NCI-H774 (cell line): Measurements from ENCODE around the gene PLPP7.
"Not testable (repeated sequence)": the region's sequence is repeated elsewhere in the genome, so short reads cannot be mapped to it uniquely, and the experiment has no call there.

Experiments used
- DNase-seq: peaks from one replicate; lab custom pipeline; 2025; lab: John Stamatoyannopoulos, UW

PLPP7 gene

DNA sequence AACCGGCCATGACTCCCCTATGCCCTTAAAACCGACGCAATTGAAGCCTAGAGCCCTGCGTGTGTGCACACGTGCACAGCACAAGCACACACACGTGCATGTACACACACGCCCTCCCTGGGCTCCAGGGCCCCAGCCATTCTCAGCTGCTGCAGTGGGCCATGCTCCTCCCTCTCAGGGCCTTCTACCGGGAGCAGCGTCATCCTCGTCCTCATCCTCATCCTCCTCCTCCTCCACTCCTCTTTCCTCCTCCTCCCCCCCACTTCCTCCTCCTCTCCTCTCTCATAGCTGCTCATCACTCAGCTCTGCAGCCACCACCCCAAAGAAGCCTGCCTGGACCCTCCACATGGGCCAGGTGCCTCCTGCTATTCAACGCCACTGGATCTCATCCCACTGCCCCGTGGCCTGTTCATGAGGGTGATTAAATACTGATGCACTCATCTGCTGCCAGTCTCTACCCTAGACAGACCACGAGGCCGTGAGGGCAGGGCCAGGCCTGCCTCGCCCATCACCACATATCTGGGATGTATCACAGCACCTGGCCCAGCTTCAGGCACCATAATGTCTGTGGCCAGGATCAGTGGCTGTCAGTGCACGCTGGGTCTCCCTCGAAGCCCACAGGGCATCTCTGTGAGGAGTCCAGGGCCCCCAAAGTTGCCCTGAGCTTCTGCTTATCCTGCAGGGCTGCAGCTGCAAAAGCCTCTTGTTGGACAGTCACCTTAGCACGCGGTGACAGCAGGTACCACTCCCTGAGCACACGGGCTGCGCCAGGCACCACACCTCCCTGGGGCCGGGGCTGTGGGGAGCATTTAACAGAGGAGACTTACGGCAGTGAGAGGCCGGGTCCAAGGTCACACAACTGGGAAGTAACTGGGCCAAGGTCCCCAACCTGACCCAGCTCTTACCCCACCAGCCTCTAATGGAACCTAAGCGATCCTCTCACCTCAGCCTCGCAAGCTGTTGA is 23.0 kb upstream of the PLPP7 start:
- DNase-seq, result no peak

DNA sequence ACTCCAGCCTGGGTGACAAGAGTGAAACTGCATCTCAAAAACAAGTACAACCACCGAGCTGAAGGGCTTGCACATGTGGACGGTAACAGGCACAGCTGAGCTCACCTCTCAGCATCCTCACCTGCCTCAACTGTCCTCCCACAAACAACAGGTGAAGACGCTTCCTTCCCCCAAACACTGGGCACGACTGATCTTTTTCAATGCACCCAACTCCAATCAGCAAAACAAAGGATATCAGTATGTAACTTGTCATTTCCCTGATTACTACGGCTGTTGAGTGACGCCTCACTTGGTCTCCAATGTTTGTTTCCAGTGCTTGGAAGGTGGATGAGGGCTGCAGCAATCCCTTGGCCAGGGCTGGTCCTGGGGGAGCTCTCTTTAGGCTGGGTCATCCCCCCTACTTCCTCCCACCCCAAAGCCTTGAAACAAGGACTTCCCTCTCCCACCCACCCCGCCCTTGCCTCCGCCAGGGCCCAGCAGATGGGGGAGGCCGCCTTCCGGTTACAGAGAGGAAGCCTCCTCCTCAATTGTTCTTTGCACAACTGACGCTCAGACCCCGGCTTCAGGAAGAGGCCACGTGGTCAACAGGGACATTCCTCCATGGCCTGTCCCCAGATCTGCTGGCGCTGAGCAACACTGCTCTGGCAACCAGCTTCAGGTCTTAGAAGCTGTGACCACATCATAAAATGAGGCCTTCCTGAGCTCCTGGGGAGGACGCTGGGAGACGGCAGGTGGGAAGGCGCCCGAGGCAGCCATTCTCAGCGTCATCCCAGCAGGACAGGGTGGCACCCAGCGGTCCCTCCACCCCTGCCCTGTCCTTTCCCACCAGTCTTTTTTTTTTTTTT is 19.1 kb upstream of the PLPP7 start:
- DNase-seq, result no peak

- not testable (repeated sequence) for DNase-seq
Observed at GRCh38 chr9:131271016-131271273, 18.6 kb upstream of the PLPP7 start.

DNA sequence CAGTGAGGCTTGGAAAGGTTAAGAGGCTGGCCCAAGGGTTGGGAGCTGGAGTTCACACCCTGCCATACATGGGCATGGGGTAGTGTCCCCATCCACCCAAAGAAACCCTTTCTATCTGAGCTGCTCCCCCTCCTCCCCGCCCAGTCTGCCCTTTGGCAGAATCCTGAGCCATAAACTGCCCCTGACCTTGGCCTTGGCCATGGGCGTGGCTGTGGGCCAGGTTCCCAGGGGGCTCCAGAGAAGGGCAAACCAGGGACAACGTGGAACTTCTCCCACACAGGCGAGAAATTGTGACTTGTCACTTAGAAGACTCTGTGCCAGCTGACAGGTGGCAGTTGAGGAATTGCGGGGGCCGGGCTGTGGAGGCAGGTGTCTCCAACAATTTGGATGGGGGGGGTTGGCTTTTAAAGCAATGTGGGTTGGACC is 18.0 kb upstream of the PLPP7 start:
- DNase-seq, result no peak

GRCh38 chr9:131272212-131272611 is 17.3 kb upstream of the PLPP7 start:
- DNase-seq, result no peak

GRCh38 chr9:131273146-131273855 is 16.2 kb upstream of the PLPP7 start:
- DNase-seq, result no peak

DNA sequence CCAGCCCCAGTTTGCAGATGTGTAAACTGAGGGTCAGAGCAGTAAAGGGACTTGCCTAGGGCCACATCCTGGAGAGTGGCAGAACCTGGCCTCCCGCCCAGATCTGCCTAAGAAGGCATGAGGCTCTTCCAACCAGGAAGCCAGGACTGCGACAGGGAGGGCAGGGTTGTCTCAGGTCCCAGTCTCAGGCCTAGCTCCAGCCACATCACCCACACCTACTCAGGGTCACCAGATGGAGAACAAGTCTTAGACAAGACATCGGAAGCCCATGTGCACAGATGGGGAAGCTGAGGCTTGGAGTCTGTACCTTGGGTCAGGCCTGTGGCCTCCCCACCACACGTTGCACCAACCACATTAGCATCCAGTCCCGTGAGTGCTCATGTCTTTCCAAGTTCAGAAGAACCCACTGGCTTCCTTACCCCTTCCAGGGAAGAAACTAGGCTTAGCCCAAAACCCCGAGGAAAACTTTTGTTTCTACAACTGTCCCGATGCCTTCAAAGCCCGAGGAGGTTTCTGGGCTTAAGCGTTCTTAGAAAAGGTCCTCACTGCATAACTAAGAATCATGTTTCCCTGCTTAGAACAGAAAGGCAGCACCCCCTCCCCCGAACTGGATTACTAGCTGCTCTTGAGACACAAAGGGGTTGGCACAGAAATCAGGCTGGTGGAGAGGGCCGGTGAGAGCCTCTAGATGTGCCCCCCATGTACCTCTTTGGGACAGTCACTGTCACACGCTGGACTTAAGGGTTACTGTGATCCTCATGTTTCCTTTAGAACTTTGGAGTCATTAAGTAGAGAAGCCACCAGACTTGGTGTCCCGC is 15.5 kb upstream of the PLPP7 start:
- no peak for DNase-seq

DNA sequence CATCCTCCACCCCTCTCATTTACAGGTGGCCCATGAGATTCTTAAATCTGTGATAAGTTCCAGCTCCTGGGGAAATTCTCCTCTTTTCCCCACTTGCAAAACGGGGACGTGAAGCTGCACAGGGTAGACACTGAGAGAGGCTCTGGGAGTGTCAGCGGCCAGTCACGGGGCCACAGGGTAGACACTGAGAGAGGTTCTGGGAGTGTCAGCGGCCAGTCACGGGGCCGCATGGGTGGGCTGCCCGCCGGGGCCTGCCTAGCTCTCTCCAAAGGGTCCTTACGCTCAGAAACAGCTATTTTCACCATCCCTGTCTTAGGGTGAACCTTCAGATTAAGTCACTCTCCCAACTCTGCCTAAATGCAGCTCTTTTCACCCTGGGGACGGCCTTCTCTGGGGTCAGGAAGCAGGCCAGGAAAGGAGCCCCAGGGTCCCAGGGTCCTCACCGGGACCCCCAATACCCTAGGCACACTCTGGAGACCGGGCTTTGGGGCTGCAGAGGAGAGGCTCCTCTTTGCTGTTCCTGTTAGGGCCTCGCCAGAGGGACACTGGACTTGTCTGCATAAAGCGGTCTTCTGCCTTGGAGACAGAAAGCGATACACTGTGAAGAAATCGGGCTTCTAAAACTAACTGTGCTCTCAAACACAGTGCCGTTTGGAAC is 14.7 kb upstream of the PLPP7 start:
- DNase-seq, result no peak

GRCh38 chr9:131275332-131276093 is 14.0 kb upstream of the PLPP7 start:
- DNase-seq, result no peak

DNA sequence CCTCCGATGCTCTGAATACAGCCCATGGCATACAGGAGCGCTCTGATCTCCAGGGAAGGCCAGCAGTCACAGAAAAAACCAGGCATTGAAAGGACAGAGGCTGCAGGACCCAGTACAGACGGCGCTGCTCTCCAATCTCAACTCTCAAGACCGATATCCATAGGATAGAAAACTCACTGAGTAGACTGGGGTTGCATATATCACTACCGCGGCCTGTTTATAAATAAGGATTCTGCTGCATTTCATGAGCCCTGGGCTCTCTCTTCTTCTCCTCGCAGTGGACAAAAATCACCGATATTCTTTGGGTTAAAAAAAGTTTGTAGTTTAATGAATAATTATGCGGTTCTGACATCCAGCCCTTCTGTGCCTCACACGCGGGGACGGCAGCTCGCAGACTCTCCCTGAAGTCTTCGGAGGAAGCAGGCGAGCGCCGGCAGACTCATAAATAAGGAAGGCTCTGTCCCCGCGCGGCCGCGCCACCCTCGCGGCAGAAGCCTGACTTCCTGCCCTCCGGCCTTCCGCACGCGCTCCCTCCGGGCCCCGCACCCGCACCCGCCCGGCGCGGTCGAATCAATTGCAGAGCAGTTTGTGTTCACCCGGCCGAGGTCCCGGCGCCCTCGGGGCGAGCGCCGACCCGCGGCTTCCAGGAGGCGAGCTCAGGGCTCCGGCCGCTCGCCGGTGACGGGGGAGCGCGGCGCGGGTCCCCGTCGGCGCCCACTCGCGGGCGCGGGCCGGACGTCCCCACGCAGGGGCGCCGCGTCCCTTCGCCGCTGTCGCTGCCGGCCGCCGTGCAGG is 13.2 kb upstream of the PLPP7 start, which contains the start of gene FAM78A:
Gene FAM78A, minus strand, starts transcription at position 417 of the 795 bp plus-strand sequence. Its CDS starts 331 bp downstream, at position 86.
- no peak for DNase-seq

GRCh38 chr9:131276891-131277286 is 12.6 kb upstream of the PLPP7 start:
- DNase-seq, result no peak

GRCh38 chr9:131277287-131277909 is 12.1 kb upstream of the PLPP7 start:
- DNase-seq, result no peak

DNA sequence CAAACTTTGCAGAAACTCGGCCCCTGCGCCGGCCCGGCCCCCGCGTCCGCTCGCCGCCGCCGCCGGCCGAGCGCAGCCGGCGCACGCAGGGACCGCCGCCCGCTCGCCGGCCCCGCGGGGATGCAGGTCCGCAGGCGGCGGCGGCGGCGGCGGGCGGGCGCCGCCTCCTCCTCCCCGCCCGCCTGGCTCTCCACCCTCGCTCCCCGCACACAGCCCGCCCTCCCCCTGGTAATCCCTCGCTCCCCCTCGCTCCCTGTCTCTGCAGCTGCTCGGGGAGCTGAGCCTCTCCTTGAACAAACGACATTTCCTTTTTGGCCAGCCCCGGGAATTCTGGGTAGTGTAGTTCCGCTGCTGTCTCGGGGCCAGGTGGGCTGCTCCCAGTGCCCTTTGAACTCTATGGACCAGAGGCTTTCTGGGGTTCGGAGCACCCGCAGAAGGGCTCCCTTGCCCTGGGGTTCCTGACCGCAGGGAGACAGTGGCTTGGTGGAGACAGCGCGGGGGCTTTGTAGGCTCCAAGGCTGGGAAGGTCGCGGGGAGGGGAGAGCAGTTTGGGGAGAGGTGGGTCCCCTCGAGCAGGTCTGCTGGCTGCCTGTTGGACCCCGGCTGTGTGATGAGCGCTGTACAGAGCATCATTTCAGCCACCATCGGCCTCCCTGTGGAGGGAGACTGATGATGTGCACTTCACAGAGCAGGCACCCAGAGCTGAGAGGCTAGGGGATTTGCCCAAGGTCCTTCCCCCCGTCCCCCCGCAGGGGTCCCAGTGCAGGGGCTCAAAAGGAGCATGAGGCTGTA is 11.4 kb upstream of the PLPP7 start:
- DNase-seq, result peak; percentile 81

- DNase-seq, result no peak
Observed at GRCh38 chr9:131278702-131279111, 10.8 kb upstream of the PLPP7 start.

GRCh38 chr9:131279196-131279862 is 10.2 kb upstream of the PLPP7 start:
- DNase-seq, result no peak

GRCh38 chr9:131279863-131280570 is 9.5 kb upstream of the PLPP7 start:
- no peak for DNase-seq

GRCh38 chr9:131280660-131281059 is 8.9 kb upstream of the PLPP7 start:
- no peak for DNase-seq
